Neural crest cell (in vitro differentiated cells): ENCODE data around the gene BSN. TPM values are rescaled to one million over a fixed set of nuclear protein-coding genes. Genes with fewer than 3 reads are reported as not detected.
A peak's percentile ranks its signal among the peaks of the same experiment; 100 is the strongest.

ENCODE experiments used
- DNase-seq: peaks from one replicate; pipeline ENCODE4 v3.0.0; 2021; ENCODE audit warnings: low read depth, mixed read lengths, low spot score
- H3K27ac Mint-ChIP-seq: one replicate; pipeline ENCODE4 v1.8.0; 2021; ENCODE audit warnings: mild to moderate bottlenecking, mixed read lengths; ENCODE audit not compliant: unreplicated experiment
- H3K27me3 Mint-ChIP-seq: 2 replicates; pipeline ENCODE4 v1.8.0; 2021; ENCODE audit warnings: low read depth, mild to moderate bottlenecking, mixed read lengths
- H3K36me3 Mint-ChIP-seq: 2 replicates; pipeline ENCODE4 v1.8.0; 2021; ENCODE audit warnings: low read depth, mild to moderate bottlenecking, mixed read lengths
- H3K4me1 Mint-ChIP-seq: 2 replicates; pipeline ENCODE4 v1.8.0; 2021; ENCODE audit warnings: mixed read lengths
- H3K4me3 Mint-ChIP-seq: one replicate; pipeline ENCODE4 v1.8.0; 2021; ENCODE audit warnings: mild to moderate bottlenecking, mixed read lengths
- H3K9me3 Mint-ChIP-seq: 2 replicates; pipeline ENCODE4 v1.8.0; 2021; ENCODE audit warnings: mixed read lengths
- total RNA-seq: library from RNA; stranded (reverse); gene quantifications from 2 replicates; pipeline ENCODE4 v1.2.1, GENCODE V29; 2021
- TF ChIP-seq, protein P1 (sequence below): fragments of 200-600 bp; sonication (generic); conservative IDR thresholded peaks from 2 replicates; pipeline ENCODE4 v1.5.0; 2021; ENCODE audit warnings: antibody characterized with exemption, mild to moderate bottlenecking

The BSN gene
- total RNA-seq, 1 donor from 2014 or later, result 6.5 TPM

DNA sequence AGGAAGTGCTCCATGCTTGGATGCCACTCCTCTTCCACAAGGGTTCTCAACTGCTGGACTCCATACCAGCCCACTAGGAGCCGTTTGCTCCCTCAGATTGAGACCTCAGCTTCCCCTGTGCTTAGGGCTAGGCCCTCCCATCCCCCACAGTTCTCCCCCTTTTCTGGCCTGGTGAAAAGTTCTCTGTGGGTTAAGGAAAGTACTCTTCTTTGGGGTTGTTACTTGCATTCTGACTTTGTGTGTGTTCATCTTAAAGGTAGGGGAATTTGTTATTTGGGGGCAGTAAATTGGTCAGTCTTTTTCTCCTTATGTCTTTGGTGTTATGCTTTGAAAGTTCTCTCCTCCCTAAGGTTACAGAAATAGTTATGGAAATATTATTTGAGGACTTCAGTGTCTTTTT, 95.9 kb downstream of the BSN start:
- Mint-ChIP-seq H3K4me3 (no peak overlapping the region), H3K27me3 (no peaks in the 10 kb centered on the region), H3K4me1 (peaks cover 6% of the 10 kb centered on the region), H3K9me3 (no peaks in the 10 kb centered on the region), H3K36me3 (no peaks in the 10 kb centered on the region), H3K27ac (peak overlapping the region; percentile 65)
- no peak for DNase-seq
- TF ChIP-seq, protein P1, sequence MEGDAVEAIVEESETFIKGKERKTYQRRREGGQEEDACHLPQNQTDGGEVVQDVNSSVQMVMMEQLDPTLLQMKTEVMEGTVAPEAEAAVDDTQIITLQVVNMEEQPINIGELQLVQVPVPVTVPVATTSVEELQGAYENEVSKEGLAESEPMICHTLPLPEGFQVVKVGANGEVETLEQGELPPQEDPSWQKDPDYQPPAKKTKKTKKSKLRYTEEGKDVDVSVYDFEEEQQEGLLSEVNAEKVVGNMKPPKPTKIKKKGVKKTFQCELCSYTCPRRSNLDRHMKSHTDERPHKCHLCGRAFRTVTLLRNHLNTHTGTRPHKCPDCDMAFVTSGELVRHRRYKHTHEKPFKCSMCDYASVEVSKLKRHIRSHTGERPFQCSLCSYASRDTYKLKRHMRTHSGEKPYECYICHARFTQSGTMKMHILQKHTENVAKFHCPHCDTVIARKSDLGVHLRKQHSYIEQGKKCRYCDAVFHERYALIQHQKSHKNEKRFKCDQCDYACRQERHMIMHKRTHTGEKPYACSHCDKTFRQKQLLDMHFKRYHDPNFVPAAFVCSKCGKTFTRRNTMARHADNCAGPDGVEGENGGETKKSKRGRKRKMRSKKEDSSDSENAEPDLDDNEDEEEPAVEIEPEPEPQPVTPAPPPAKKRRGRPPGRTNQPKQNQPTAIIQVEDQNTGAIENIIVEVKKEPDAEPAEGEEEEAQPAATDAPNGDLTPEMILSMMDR, result no peak

DNA sequence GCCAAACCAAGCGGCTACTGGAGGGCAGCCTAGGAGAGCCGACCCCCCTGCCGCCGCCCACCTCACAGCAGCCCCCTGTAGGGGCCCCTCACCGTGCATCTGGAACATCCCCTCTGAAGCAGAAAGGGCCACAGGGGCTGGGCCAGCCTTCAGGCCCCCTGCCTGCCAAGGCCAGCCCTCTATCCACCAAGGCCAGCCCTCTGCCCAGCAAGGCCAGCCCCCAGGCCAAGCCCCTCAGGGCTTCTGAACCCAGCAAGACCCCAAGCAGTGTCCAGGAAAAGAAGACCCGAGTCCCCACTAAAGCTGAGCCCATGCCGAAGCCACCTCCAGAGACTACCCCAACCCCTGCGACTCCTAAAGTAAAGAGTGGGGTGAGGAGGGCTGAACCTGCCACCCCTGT, 96.4 kb downstream of the BSN start:
- DNase-seq, result no peak
- Mint-ChIP-seq H3K4me3 (no peak overlapping the region), H3K36me3 (no peaks in the 10 kb centered on the region), H3K27ac (no peak overlapping the region), H3K4me1 (peaks cover 6% of the 10 kb centered on the region), H3K9me3 (no peaks in the 10 kb centered on the region), H3K27me3 (no peaks in the 10 kb centered on the region)
- TF ChIP-seq, protein P1, result no peak

DNA sequence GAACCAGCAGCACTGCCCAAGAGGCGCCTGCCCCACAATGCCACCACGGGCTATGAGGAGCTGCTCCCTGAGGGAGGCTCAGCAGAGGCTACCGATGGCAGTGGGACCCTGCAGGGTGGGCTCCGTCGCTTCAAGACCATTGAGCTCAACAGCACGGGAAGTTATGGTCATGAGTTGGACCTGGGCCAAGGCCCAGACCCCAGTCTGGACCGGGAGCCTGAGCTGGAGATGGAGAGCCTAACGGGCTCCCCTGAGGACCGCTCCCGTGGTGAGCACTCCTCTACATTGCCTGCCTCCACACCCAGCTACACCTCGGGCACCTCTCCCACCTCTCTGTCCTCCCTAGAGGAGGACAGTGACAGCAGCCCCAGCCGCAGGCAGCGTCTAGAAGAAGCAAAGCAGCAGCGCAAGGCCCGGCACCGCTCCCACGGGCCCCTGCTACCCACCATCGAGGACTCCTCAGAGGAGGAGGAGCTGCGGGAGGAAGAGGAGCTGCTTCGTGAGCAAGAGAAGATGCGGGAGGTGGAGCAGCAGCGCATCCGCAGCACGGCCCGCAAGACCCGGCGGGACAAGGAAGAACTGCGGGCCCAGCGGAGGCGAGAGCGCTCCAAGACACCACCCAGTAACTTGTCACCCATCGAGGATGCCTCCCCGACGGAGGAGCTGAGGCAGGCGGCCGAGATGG, 98.1 kb downstream of the BSN start:
- H3K4me1 Mint-ChIP-seq, result peaks cover 6% of the 10 kb centered on the region
- H3K36me3 Mint-ChIP-seq, result no peaks in the 10 kb centered on the region
- TF ChIP-seq, protein P1, result no peak
- H3K27ac Mint-ChIP-seq, result no peak overlapping the region
- no peak for DNase-seq
- H3K4me3 Mint-ChIP-seq, result no peak overlapping the region
- H3K9me3 Mint-ChIP-seq, result no peaks in the 10 kb centered on the region
- no peaks in the 10 kb centered on the region for H3K27me3 Mint-ChIP-seq

DNA sequence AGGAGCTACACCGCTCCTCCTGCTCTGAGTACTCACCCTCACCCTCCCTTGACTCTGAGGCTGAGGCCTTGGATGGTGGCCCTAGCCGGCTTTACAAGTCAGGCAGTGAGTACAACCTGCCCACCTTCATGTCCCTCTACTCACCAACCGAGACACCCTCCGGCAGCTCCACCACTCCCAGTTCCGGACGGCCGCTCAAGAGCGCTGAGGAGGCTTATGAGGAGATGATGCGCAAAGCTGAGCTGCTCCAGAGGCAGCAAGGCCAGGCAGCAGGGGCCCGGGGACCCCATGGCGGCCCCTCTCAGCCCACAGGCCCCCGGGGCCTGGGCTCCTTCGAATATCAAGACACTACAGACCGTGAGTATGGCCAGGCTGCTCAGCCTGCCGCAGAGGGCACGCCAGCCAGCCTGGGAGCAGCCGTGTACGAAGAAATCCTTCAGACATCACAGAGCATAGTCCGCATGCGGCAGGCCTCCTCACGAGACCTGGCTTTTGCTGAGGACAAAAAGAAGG, 98.7 kb downstream of the BSN start:
- Mint-ChIP-seq H3K4me3 (no peak overlapping the region), H3K27me3 (no peaks in the 10 kb centered on the region), H3K27ac (no peak overlapping the region), H3K9me3 (no peaks in the 10 kb centered on the region), H3K36me3 (no peaks in the 10 kb centered on the region), H3K4me1 (peaks cover 6% of the 10 kb centered on the region)
- TF ChIP-seq, protein P1, result no peak
- DNase-seq, result no peak

DNA sequence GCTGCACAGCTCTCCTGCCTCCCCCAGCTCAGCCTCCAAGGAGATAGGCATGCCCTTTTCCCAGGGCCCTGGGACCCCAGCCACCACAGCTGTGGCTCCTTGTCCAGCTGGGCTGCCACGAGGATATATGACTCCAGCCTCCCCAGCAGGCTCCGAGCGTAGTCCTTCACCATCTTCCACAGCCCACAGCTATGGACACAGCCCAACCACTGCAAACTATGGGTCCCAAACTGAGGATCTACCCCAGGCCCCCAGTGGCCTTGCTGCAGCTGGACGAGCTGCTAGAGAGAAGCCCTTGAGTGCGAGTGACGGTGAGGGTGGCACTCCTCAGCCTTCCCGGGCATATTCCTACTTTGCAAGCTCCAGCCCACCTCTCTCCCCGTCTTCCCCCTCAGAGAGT, 99.3 kb downstream of the BSN start:
- Mint-ChIP-seq H3K4me3 (no peak overlapping the region), H3K27ac (no peak overlapping the region), H3K9me3 (no peaks in the 10 kb centered on the region), H3K4me1 (peaks cover 6% of the 10 kb centered on the region), H3K27me3 (no peaks in the 10 kb centered on the region), H3K36me3 (no peaks in the 10 kb centered on the region)
- TF ChIP-seq, protein P1, result no peak
- DNase-seq, result no peak
